HepG2 (cell line): Measurements from ENCODE around the gene GNAI2. TPM values are rescaled to one million over a fixed set of nuclear protein-coding genes. Genes with fewer than 3 reads are reported as not detected.
A peak's percentile ranks its signal among the peaks of the same experiment; 100 is the strongest.

Experiments used
- ARNTL ChIP-seq: sonication (generic); formaldehyde crosslinking; IDR thresholded peaks from 2 replicates; pipeline ENCODE4 v1.4.0; 2020; ENCODE audit warnings: mild to moderate bottlenecking, missing genetic modification reagents
- CBFB ChIP-seq: sonication (generic); formaldehyde crosslinking; IDR thresholded peaks from 2 replicates; pipeline ENCODE4 v1.4.0; 2020; ENCODE audit warnings: missing genetic modification reagents
- CBX5 ChIP-seq: sonication (generic); formaldehyde crosslinking; IDR thresholded peaks from 2 replicates; pipeline ENCODE4 v1.4.0; 2020; ENCODE audit warnings: missing genetic modification reagents, borderline replicate concordance
- ERF ChIP-seq: IDR thresholded peaks from 2 replicates; pipeline ENCODE4 v1.6.1; 2018; ENCODE audit warnings: missing biosample characterization, missing genetic modification reagents
- FOXA3 ChIP-seq: IDR thresholded peaks from 2 replicates; pipeline ENCODE4 v1.6.1; 2016; ENCODE audit warnings: missing genetic modification reagents, missing compliant biosample characterization
- FOXK1 ChIP-seq: sonication (generic); formaldehyde crosslinking; IDR thresholded peaks from 2 replicates; pipeline ENCODE4 v1.4.0; 2020; ENCODE audit warnings: low read depth, missing genetic modification reagents, borderline replicate concordance
- KLF6 ChIP-seq: IDR thresholded peaks from 2 replicates; pipeline ENCODE4 v1.8.0; 2016; ENCODE audit warnings: missing biosample characterization, missing genetic modification reagents
- MNT ChIP-seq: fragments of 450-650 bp; IDR thresholded peaks from 2 replicates; pipeline ENCODE4 v1.6.1; 2016
- NR2F1 ChIP-seq, 2 experiments: fragments of 450-650 bp in 1 of 2; formaldehyde crosslinking in 1 of 2; IDR thresholded peaks; 2 replicates each; pipeline versions ENCODE4 v1.5.0 to v1.6.1; 2016 to 2020; ENCODE audit warnings: mild to moderate bottlenecking in 1 of 2, missing compliant biosample characterization in 1 of 2, missing genetic modification reagents in 1 of 2, moderate library complexity in 1 of 2
- ONECUT2 ChIP-seq: sonication (generic); formaldehyde crosslinking; IDR thresholded peaks from 2 replicates; pipeline ENCODE4 v1.4.0; 2020; ENCODE audit warnings: missing genetic modification reagents
- SNAPC2 ChIP-seq: sonication (generic); formaldehyde crosslinking; IDR thresholded peaks from 2 replicates; pipeline ENCODE4 v1.8.1; 2022; ENCODE audit warnings: mild to moderate bottlenecking, missing genetic modification reagents
- SRY ChIP-seq: sonication (generic); formaldehyde crosslinking; IDR thresholded peaks from 2 replicates; pipeline ENCODE4 v1.8.0; 2022; ENCODE audit warnings: mild to moderate bottlenecking, missing genetic modification reagents
- ZBTB20 ChIP-seq: sonication (generic); formaldehyde crosslinking; IDR thresholded peaks from 2 replicates; pipeline ENCODE4 v1.8.1; 2023; ENCODE audit warnings: missing genetic modification reagents, low read depth, mild to moderate bottlenecking, borderline replicate concordance
- ZBTB43 ChIP-seq: sonication (generic); formaldehyde crosslinking; conservative IDR thresholded peaks from 2 replicates; pipeline ENCODE4 v1.4.0; 2020; ENCODE audit warnings: missing genetic modification reagents
- ZNF17 ChIP-seq: sonication (generic); formaldehyde crosslinking; IDR thresholded peaks from 2 replicates; pipeline ENCODE4 v1.5.0; 2020; ENCODE audit warnings: mild to moderate bottlenecking, missing genetic modification reagents
- ZNF251 ChIP-seq: sonication (generic); formaldehyde crosslinking; IDR thresholded peaks from 2 replicates; pipeline ENCODE4 v1.9.0; 2021; ENCODE audit warnings: mild to moderate bottlenecking, missing genetic modification reagents
- ZNF414 ChIP-seq: sonication (generic); formaldehyde crosslinking; IDR thresholded peaks from 2 replicates; pipeline ENCODE4 v1.5.0; 2020; ENCODE audit warnings: missing genetic modification reagents
- ZNF558 ChIP-seq: sonication (generic); formaldehyde crosslinking; IDR thresholded peaks from 2 replicates; pipeline ENCODE4 v1.9.0; 2022; ENCODE audit warnings: mild to moderate bottlenecking, missing genetic modification reagents, borderline replicate concordance
- ZNF652 ChIP-seq: IDR thresholded peaks from 2 replicates; pipeline ENCODE4 v1.6.1; 2016; ENCODE audit warnings: low read depth, borderline replicate concordance
- ZNF772 ChIP-seq: sonication (generic); formaldehyde crosslinking; IDR thresholded peaks from 2 replicates; pipeline ENCODE4 v1.5.0; 2020; ENCODE audit warnings: mild to moderate bottlenecking, missing genetic modification reagents
- ZNF782 ChIP-seq: sonication (generic); formaldehyde crosslinking; IDR thresholded peaks from 2 replicates; pipeline ENCODE4 v1.4.0; 2020; ENCODE audit warnings: missing genetic modification reagents, mild to moderate bottlenecking, borderline replicate concordance
- polyA plus RNA-seq, 8 experiments: library from polyadenylated mRNA; depleted of rRNA in 3 of 8; stranded (reverse) in 7 of 8; unstranded in 1 of 8; fragments of >200 nt; fragmentation: Illumina TruSeq in 4 of 8; extraction: Trizol in 4 of 8; gene quantifications; 2 replicates each; pipeline versions ENCODE4 v1.2.1 to v1.2.3, GENCODE V29; 2011 to 2016; ENCODE audit warnings: low read depth in 4 of 8, missing spikeins in 1 of 8, mixed read lengths in 1 of 8; ENCODE audit not compliant: insufficient read depth in 1 of 8
- total RNA-seq, 5 experiments: library from RNA; depleted of rRNA; stranded (reverse); fragments of >200 nt; fragmentation: Illumina TruSeq; extraction: Trizol; gene quantifications; 2 replicates each; pipeline ENCODE4 v1.2.3, GENCODE V29; 2016; ENCODE audit warnings: low read depth in 1 of 5
- TF ChIP-seq, protein P1 (sequence below): sonication (generic); formaldehyde crosslinking; conservative IDR thresholded peaks from 2 replicates; pipeline ENCODE4 v1.8.1; 2023; ENCODE audit warnings: missing genetic modification reagents
- TF ChIP-seq, protein P2 (sequence below): sonication (generic); formaldehyde crosslinking; IDR thresholded peaks from 2 replicates; pipeline ENCODE4 v1.5.0; 2020; ENCODE audit warnings: mild to moderate bottlenecking, missing genetic modification reagents, borderline replicate concordance

GNAI2 gene
- total and polyA plus RNA-seq, 2 of the 13 experiments (the other 11 are each of a cell fraction or from before 2014, with no cell fraction given) = 51.1 to 66.2 TPM

DNA sequence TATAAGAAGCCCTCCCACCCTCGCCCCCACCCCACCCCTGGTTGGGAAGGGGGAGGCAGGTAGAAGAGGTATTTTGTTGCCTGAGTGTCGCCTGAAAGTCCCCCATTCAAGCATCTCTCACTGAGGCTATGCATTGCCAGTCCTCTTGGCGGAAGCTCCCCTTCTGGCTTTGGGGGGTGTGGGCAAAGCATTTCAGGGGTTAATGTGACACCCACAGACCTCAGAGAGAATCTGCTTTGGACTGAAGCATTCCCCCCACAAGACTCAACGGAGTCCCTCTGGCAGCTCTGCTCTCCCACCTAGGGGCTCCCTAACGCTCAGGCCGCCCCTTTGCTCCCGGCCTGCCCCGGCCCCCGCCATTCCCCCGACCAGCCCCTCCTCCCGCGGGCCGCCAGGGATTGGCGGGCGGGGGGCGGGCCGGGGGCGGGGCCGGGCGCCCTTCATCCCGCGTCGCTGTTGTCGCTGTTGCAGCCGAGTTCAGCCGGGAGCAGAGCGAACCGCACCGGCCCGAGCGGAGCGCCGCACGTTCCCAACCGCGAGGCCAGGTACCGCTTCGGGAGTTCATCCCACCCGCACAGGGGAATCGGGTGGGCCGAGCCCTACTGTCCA is 31.1 kb upstream of the GNAI2 start, which contains the start of gene SLC38A3 (continued):
- no peak for TF ChIP-seq MNT
- 0 out of 2 replicates have a peak, but pooled peaks have one; percentile 63 for TF ChIP-seq ZNF414 (CRISPR knock-in tag)
- 0 out of 2 replicates have a peak, but pooled peaks have one; percentile 36 for TF ChIP-seq SNAPC2 (CRISPR knock-in tag)
- TF ChIP-seq ERF = peak; percentile 22; the same call in 1 of the 2 replicates
- TF ChIP-seq ZNF17 (CRISPR knock-in tag) = no peak
- TF ChIP-seq SRY (CRISPR knock-in tag) = peak; percentile 64; the same call in 1 of the 2 replicates
- TF ChIP-seq ZNF558 (CRISPR knock-in tag) = no peak
- 0 out of 2 replicates have a peak, but pooled peaks have one; percentile 25 for TF ChIP-seq ZBTB43
- peak; percentile 57; the same call in 1 of the 2 replicates for TF ChIP-seq FOXK1
- no peak for TF ChIP-seq ARNTL (CRISPR knock-in tag)
- TF ChIP-seq KLF6 (CRISPR knock-in tag) = no peak
- TF ChIP-seq ONECUT2 = no peak
- 0 out of 2 replicates have a peak, but pooled peaks have one; percentile 55 for TF ChIP-seq ZNF652 (CRISPR knock-in tag)
- TF ChIP-seq CBFB (CRISPR knock-in tag) = 0 out of 2 replicates have a peak, but pooled peaks have one; percentile 39
- TF ChIP-seq CBX5 (CRISPR knock-in tag) = no peak
- no peak for TF ChIP-seq NR2F1 (CRISPR knock-in tag; IDR thresholded peaks at IDR 0.05)
- TF ChIP-seq, protein P1, sequence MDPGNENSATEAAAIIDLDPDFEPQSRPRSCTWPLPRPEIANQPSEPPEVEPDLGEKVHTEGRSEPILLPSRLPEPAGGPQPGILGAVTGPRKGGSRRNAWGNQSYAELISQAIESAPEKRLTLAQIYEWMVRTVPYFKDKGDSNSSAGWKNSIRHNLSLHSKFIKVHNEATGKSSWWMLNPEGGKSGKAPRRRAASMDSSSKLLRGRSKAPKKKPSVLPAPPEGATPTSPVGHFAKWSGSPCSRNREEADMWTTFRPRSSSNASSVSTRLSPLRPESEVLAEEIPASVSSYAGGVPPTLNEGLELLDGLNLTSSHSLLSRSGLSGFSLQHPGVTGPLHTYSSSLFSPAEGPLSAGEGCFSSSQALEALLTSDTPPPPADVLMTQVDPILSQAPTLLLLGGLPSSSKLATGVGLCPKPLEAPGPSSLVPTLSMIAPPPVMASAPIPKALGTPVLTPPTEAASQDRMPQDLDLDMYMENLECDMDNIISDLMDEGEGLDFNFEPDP (CRISPR knock-in tag) = no peak
- TF ChIP-seq ZNF782 (CRISPR knock-in tag) = no peak
- no peak for TF ChIP-seq ZNF251 (CRISPR knock-in tag)
- TF ChIP-seq, protein P2, sequence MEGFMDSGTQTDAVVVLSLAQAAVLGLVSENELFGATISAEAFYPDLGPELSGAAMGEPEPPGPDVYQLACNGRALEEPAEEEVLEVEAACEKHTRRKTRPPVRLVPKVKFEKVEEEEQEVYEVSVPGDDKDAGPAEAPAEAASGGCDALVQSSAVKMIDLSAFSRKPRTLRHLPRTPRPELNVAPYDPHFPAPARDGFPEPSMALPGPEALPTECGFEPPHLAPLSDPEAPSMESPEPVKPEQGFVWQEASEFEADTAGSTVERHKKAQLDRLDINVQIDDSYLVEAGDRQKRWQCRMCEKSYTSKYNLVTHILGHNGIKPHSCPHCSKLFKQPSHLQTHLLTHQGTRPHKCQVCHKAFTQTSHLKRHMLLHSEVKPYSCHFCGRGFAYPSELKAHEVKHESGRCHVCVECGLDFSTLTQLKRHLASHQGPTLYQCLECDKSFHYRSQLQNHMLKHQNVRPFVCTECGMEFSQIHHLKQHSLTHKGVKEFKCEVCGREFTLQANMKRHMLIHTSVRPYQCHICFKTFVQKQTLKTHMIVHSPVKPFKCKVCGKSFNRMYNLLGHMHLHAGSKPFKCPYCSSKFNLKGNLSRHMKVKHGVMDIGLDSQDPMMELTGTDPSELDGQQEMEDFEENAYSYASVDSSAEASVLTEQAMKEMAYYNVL = no peak
- TF ChIP-seq ZBTB20 (CRISPR knock-in tag) = no peak; the same call in 1 of the 2 replicates
- 0 out of 2 replicates have a peak, but pooled peaks have one; percentile 34 for TF ChIP-seq ZNF772 (CRISPR knock-in tag)
- 0 out of 2 replicates have a peak, but pooled peaks have one; percentile 13 for TF ChIP-seq FOXA3 (CRISPR knock-in tag)
